ENCODE data around the gene PCYT1B.

PCYT1B gene

GRCh38 chrX:24536551-24536950, 110.6 kb downstream of the PCYT1B start:
- Mint-ChIP-seq H3K9me3 (no peaks in the 10 kb centered on the region), H3K36me3 (ENCODE audit: low read depth) (peaks cover 45% of the 10 kb centered on the region), H3K4me1 (ENCODE audit: low read depth) (no peaks in the 10 kb centered on the region), H3K27me3 (no peaks in the 10 kb centered on the region), H3K27ac (no peak overlapping the region), H3K4me3 (no peak overlapping the region)
- intact Hi-C loops (cut with micrococcal nuclease), result no loop called here

- no peaks in the 10 kb centered on the region for H3K27me3 Mint-ChIP-seq
- H3K9me3 Mint-ChIP-seq, result no peaks in the 10 kb centered on the region
- H3K4me1 Mint-ChIP-seq (ENCODE audit: low read depth), result no peaks in the 10 kb centered on the region
- no peak overlapping the region for H3K4me3 Mint-ChIP-seq
- intact Hi-C loops (cut with micrococcal nuclease), result no loop called here
- peaks cover 43% of the 10 kb centered on the region for H3K36me3 Mint-ChIP-seq (ENCODE audit: low read depth)
- H3K27ac Mint-ChIP-seq, result no peak overlapping the region
Observed at GRCh38 chrX:24528605-24529004, 118.5 kb downstream of the PCYT1B start.

- H3K27me3 Mint-ChIP-seq, result no peaks in the 10 kb centered on the region
- H3K27ac Mint-ChIP-seq, result no peak overlapping the region
- H3K36me3 Mint-ChIP-seq (ENCODE audit: low read depth), result peaks cover 47% of the 10 kb centered on the region
- H3K4me1 Mint-ChIP-seq (ENCODE audit: low read depth), result no peaks in the 10 kb centered on the region
- intact Hi-C loops (cut with micrococcal nuclease), result no loop called here
- H3K4me3 Mint-ChIP-seq, result no peak overlapping the region
- H3K9me3 Mint-ChIP-seq, result no peaks in the 10 kb centered on the region
Observed at GRCh38 chrX:24526616-24527015, 120.5 kb downstream of the PCYT1B start.

GRCh38 chrX:24525455-24525854, 121.7 kb downstream of the PCYT1B start:
- Mint-ChIP-seq H3K9me3 (no peaks in the 10 kb centered on the region), H3K27ac (no peak overlapping the region), H3K4me1 (ENCODE audit: low read depth) (no peaks in the 10 kb centered on the region), H3K27me3 (no peaks in the 10 kb centered on the region), H3K36me3 (ENCODE audit: low read depth) (peaks cover 48% of the 10 kb centered on the region), H3K4me3 (no peak overlapping the region)
- intact Hi-C loops (cut with micrococcal nuclease), result no loop called here

- no peaks in the 10 kb centered on the region for H3K27me3 Mint-ChIP-seq
- no peak overlapping the region for H3K27ac Mint-ChIP-seq
- no peak overlapping the region for H3K4me3 Mint-ChIP-seq
- H3K9me3 Mint-ChIP-seq, result no peaks in the 10 kb centered on the region
- intact Hi-C loops (cut with micrococcal nuclease), result no loop called here
- peaks cover 36% of the 10 kb centered on the region for H3K36me3 Mint-ChIP-seq (ENCODE audit: low read depth)
- H3K4me1 Mint-ChIP-seq (ENCODE audit: low read depth), result no peaks in the 10 kb centered on the region
Observed at GRCh38 chrX:24520472-24520871, 126.7 kb downstream of the PCYT1B start.

GRCh38 chrX:24515447-24515846, 131.7 kb downstream of the PCYT1B start:
- intact Hi-C loops (cut with micrococcal nuclease), result no loop called here
- peaks cover 27% of the 10 kb centered on the region for H3K36me3 Mint-ChIP-seq (ENCODE audit: low read depth)
- no peaks in the 10 kb centered on the region for H3K4me1 Mint-ChIP-seq (ENCODE audit: low read depth)
- H3K27me3 Mint-ChIP-seq, result no peaks in the 10 kb centered on the region
- no peak overlapping the region for H3K4me3 Mint-ChIP-seq
- H3K27ac Mint-ChIP-seq, result no peak overlapping the region
- no peaks in the 10 kb centered on the region for H3K9me3 Mint-ChIP-seq

GRCh38 chrX:24513416-24513815, 133.7 kb downstream of the PCYT1B start:
- Mint-ChIP-seq H3K27me3 (no peaks in the 10 kb centered on the region), H3K4me3 (no peak overlapping the region), H3K4me1 (ENCODE audit: low read depth) (no peaks in the 10 kb centered on the region), H3K36me3 (ENCODE audit: low read depth) (peaks cover 38% of the 10 kb centered on the region), H3K9me3 (no peaks in the 10 kb centered on the region), H3K27ac (no peak overlapping the region)
- intact Hi-C loops (cut with micrococcal nuclease), result no loop called here

- H3K4me3 Mint-ChIP-seq, result no peak overlapping the region
- H3K9me3 Mint-ChIP-seq, result no peaks in the 10 kb centered on the region
- H3K27ac Mint-ChIP-seq, result no peak overlapping the region
- no peaks in the 10 kb centered on the region for H3K4me1 Mint-ChIP-seq (ENCODE audit: low read depth)
- no peaks in the 10 kb centered on the region for H3K27me3 Mint-ChIP-seq
- intact Hi-C loops (cut with micrococcal nuclease), result no loop called here
- peaks cover 70% of the 10 kb centered on the region for H3K36me3 Mint-ChIP-seq (ENCODE audit: low read depth)
Observed at GRCh38 chrX:24508375-24508774, 138.8 kb downstream of the PCYT1B start.
